Panc1 (cell line): ENCODE data around the gene ENPP1. TPM values are rescaled to one million over a fixed set of nuclear protein-coding genes. Genes with fewer than 3 reads are reported as not detected.

Source experiments
- ATAC-seq: fragments of 200-7000 bp; cut with Tn5 transposase; 2 replicates; pipeline ENCODE4 v1.9.1; 2020; ENCODE audit warnings: mild to moderate bottlenecking, moderate library complexity
- BruUV-seq: library from RNA; stranded (reverse); fragments of 400-500 nt; replicated peaks from 2 replicates; lab custom pipeline; 2021; lab: Mats Ljungman, UMichigan
- CTCF ChIA-PET: fragments of 300-600 bp; sonication (Branson Sonifier 250); formaldehyde crosslinking; loops from one replicate; lab custom pipeline; 2022; ENCODE audit warnings: antibody characterized with exemption; lab: Charles Lee
- POLR2A ChIA-PET: fragments of 300-600 bp; sonication (Branson Sonifier 250); formaldehyde crosslinking; loops from one replicate; lab custom pipeline; 2022; ENCODE audit warnings: antibody characterized with exemption; lab: Charles Lee
- DNase-seq: peaks from one replicate; pipeline ENCODE4 v3.0.0-alpha.2; 2010; ENCODE audit warnings: low read depth, low spot score
- H3K27ac ChIP-seq: 2 replicates; pipeline ENCODE4 v1.5.1; 2011; ENCODE audit warnings: mild to moderate bottlenecking, low read length, inconsistent platforms
- H3K27me3 ChIP-seq: fragments of 200-500 bp; sonication (Bioruptor generic); 2 replicates; pipeline ENCODE4 v1.6.0; 2014; ENCODE audit warnings: low read length, inconsistent platforms; ENCODE audit not compliant: control insufficient read depth, insufficient read depth
- H3K36me3 ChIP-seq: fragments of 200-500 bp; sonication (Bioruptor generic); 2 replicates; pipeline ENCODE4 v1.5.1; 2014; ENCODE audit warnings: inconsistent platforms, mild to moderate bottlenecking, low read length, moderate library complexity; ENCODE audit not compliant: control insufficient read depth, insufficient read depth
- H3K4me1 ChIP-seq: 2 replicates; pipeline ENCODE4 v1.5.1; 2011; ENCODE audit warnings: inconsistent platforms, mild to moderate bottlenecking, low read length, moderate library complexity; ENCODE audit not compliant: control insufficient read depth, insufficient read depth
- H3K4me3 ChIP-seq, 2 experiments: 2 replicates each; pipeline ENCODE4 v1.5.1; 2011 to 2012; ENCODE audit warnings: low read depth in 2 of 2, low read length in 2 of 2, mild to moderate bottlenecking in 2 of 2, inconsistent platforms in 1 of 2, moderate library complexity in 1 of 2
- H3K9me3 ChIP-seq: fragments of 200-500 bp; sonication (Bioruptor generic); 2 replicates; pipeline ENCODE4 v1.5.1; 2014; ENCODE audit warnings: low read depth, mild to moderate bottlenecking, inconsistent platforms, low read length, moderate library complexity; ENCODE audit not compliant: control insufficient read depth, insufficient read depth
- CTCF ChIP-seq: fragments of 450-650 bp; IDR thresholded peaks from 2 replicates; pipeline ENCODE4 v1.5.1; 2017; ENCODE audit warnings: mild to moderate bottlenecking
- POLR2AphosphoS5 ChIP-seq: IDR thresholded peaks from 2 replicates; pipeline ENCODE4 v1.6.1; 2012; ENCODE audit warnings: mild to moderate bottlenecking, low read depth, low read length, moderate library complexity
- REST ChIP-seq, 2 experiments: IDR thresholded peaks; 2 replicates each; pipeline ENCODE4 v1.6.1; 2011 to 2012; ENCODE audit warnings: low read depth in 2 of 2, control low read depth in 1 of 2, low read length in 1 of 2, mild to moderate bottlenecking in 1 of 2, moderate library complexity in 1 of 2; ENCODE audit not compliant: insufficient read depth in 1 of 2
- SIN3A ChIP-seq: IDR thresholded peaks from 2 replicates; pipeline ENCODE4 v1.6.1; 2012; ENCODE audit warnings: low read depth, mild to moderate bottlenecking, low read length, moderate library complexity, borderline replicate concordance; ENCODE audit not compliant: insufficient read depth
- TCF7L2 ChIP-seq: IDR thresholded peaks from 2 replicates; pipeline ENCODE4 v1.6.1; 2011; ENCODE audit warnings: mild to moderate bottlenecking, low read depth, low read length, inconsistent platforms
- in situ Hi-C: cut with HindIII; loops from 2 replicates; pipeline ENCODE4 v1.10.0; 2016; ENCODE audit warnings: low sequenced_read_pairs, low pct_unique_long_range_greater_than_20kb
- intact Hi-C: fragments of 100-400 bp; cut with micrococcal nuclease; formaldehyde crosslinking; loops from one replicate; pipeline ENCODE4 v1.10.0; 2022; ENCODE audit not compliant: unreplicated experiment
- total RNA-seq: library from RNA; stranded (reverse); gene quantifications from one replicate; pipeline ENCODE4 v1.2.1, GENCODE V29; 2021; ENCODE audit not compliant: unreplicated experiment

ENPP1 gene
- total RNA-seq, 1 experiment from 2014 or later: 6.8 TPM

GRCh38 chr6:131769385-131770141, 38.3 kb upstream of the ENPP1 start:
- Histone ChIP-seq H3K9me3 (no peaks in the 10 kb centered on the region), H3K4me1 (no peaks in the 10 kb centered on the region; the same call in 1 of the 2 replicates), H3K36me3 (no peaks in the 10 kb centered on the region), H3K27ac (no peak overlapping the region), H3K4me3 (no peak overlapping the region), H3K27me3 (no peaks in the 10 kb centered on the region)
- in situ Hi-C loops (no loop called here), intact Hi-C loops (no loop called here)
- DNase-seq (no peak), ATAC-seq (no peak)
- POLR2A ChIA-PET: no interaction called here
- no peak for TF ChIP-seq SIN3A
- TF ChIP-seq TCF7L2: no peak
- no peak for TF ChIP-seq CTCF
- TF ChIP-seq REST (IDR thresholded peaks at IDR 0.05; ENCODE audit: insufficient read depth in 1 of 2, low read depth in 2 of 2, low read length in 1 of 2): no peak
- no peak for TF ChIP-seq POLR2AphosphoS5
- CTCF ChIA-PET: no interaction called here
- BruUV-seq: no TSS peak

- Histone ChIP-seq H3K9me3 (no peaks in the 10 kb centered on the region), H3K27me3 (no peaks in the 10 kb centered on the region), H3K4me1 (no peaks in the 10 kb centered on the region), H3K27ac (no peak overlapping the region), H3K36me3 (no peaks in the 10 kb centered on the region), H3K4me3 (no peak overlapping the region)
- POLR2A ChIA-PET: no interaction called here
- BruUV-seq: no TSS peak
- intact Hi-C loops: no loop called here
- no peak for TF ChIP-seq REST (IDR thresholded peaks at IDR 0.05; ENCODE audit: insufficient read depth in 1 of 2, low read depth in 2 of 2, low read length in 1 of 2)
- TF ChIP-seq CTCF: no peak
- TF ChIP-seq SIN3A: no peak
- TF ChIP-seq POLR2AphosphoS5: no peak
- no peak for TF ChIP-seq TCF7L2
- in situ Hi-C loops: no loop called here
- CTCF ChIA-PET: no interaction called here
- ATAC-seq: no peak
- DNase-seq: no peak
Observed at GRCh38 chr6:131770776-131771175, 37.0 kb upstream of the ENPP1 start.
